COLO668 (cell line): ENCODE data around the gene C2orf78.
"Not testable (repeated sequence)": the region's sequence is repeated elsewhere in the genome, so short reads cannot be mapped to it uniquely, and the experiment has no call there.

Experiments
- DNase-seq: peaks from one replicate; lab custom pipeline; 2025; ENCODE audit not compliant: unreplicated experiment; lab: John Stamatoyannopoulos, UW

The C2orf78 gene

GRCh38 chr2:73778867-73779466 lies 5.0 kb upstream of the C2orf78 start:
- DNase-seq = not testable (repeated sequence)

GRCh38 chr2:73779467-73780236 lies 4.3 kb upstream of the C2orf78 start, which contains the start of gene DUSP11:
TSS of gene DUSP11 (minus strand) at chr2:73780103. CDS start at chr2:73779974, 129 bp downstream.
- DNase-seq = peak; percentile 94

- no peak for DNase-seq
Measured at GRCh38 chr2:73780237-73780582, 3.8 kb upstream of the C2orf78 start.

- not testable (repeated sequence) for DNase-seq
Measured at GRCh38 chr2:73783402-73783801, 581 bp upstream of the C2orf78 start.

- DNase-seq = no peak
Measured at GRCh38 chr2:73811878-73812277, 27.9 kb downstream of the C2orf78 start.

GRCh38 chr2:73812635-73813034 lies 28.7 kb downstream of the C2orf78 start:
- DNase-seq = no peak

GRCh38 chr2:73818296-73818695 lies 34.3 kb downstream of the C2orf78 start:
- DNase-seq = no peak

GRCh38 chr2:73821227-73821626 lies 37.2 kb downstream of the C2orf78 start:
- no peak for DNase-seq

- DNase-seq = no peak
Measured at GRCh38 chr2:73821669-73822068, 37.7 kb downstream of the C2orf78 start.

- DNase-seq = no peak
Measured at GRCh38 chr2:73822276-73822675, 38.3 kb downstream of the C2orf78 start.

- no peak for DNase-seq
Measured at GRCh38 chr2:73822991-73823390, 39.0 kb downstream of the C2orf78 start.

GRCh38 chr2:73823416-73823815 lies 39.4 kb downstream of the C2orf78 start:
- no peak for DNase-seq

- DNase-seq = peak; percentile 27
Measured at GRCh38 chr2:73823916-73824523, 40.0 kb downstream of the C2orf78 start.

GRCh38 chr2:73825408-73825807 lies 41.4 kb downstream of the C2orf78 start:
- no peak for DNase-seq

- no peak for DNase-seq
Measured at GRCh38 chr2:73827018-73827417, 43.0 kb downstream of the C2orf78 start.

GRCh38 chr2:73827660-73828388 lies 43.8 kb downstream of the C2orf78 start:
- no peak for DNase-seq

- DNase-seq = no peak
Measured at GRCh38 chr2:73828389-73828817, 44.4 kb downstream of the C2orf78 start.

- DNase-seq = peak; percentile 95
Measured at GRCh38 chr2:73828818-73829570, 45.0 kb downstream of the C2orf78 start, which contains the start of gene STAMBP. TSS of gene STAMBP (plus strand) at chr2:73828961. CDS start at chr2:73830857, 1,896 bp downstream.

GRCh38 chr2:73830871-73831401 lies 47.0 kb downstream of the C2orf78 start:
- DNase-seq = no peak

GRCh38 chr2:73832930-73833329 lies 48.9 kb downstream of the C2orf78 start:
- DNase-seq = no peak
